Panc1 (cell line): ENCODE results near the gene BCL11B.

ENCODE experiments used
- POLR2AphosphoS5 ChIP-seq: IDR thresholded peaks from 2 replicates; pipeline ENCODE4 v1.6.1; 2012; ENCODE audit warnings: mild to moderate bottlenecking, low read depth, low read length, moderate library complexity
- TF ChIP-seq, protein P1 (sequence below): fragments of 450-650 bp; IDR thresholded peaks from 2 replicates; pipeline ENCODE4 v1.5.1; 2017; ENCODE audit warnings: mild to moderate bottlenecking

DNA sequence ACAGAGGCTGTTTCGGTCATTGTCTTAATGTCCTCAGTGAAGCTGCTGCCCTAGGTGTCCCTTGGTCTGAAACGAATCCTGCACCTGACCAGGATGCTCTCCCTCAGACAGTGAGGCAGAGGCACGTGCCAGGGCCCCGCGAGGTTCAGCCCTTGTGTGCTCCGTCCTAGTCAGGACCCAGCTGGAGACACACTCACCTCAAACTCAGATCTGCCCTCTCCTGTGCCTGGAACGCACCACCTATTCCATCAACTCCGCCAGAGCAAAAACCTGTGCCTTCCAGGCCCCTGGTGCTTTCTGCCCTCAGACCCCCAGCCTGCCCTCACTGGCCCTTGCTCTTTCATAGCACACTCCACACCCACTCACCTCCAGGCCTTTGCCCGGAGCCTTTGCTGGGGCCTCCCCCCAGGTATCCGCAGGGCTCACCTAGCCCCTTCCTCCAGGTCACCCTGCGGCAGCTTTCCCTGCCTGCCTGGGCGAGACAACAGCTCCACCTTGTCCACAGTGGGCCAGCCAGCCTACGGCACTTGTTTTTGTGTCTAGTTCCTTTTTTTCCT is 150.6 kb downstream of the BCL11B start:
- TF ChIP-seq POLR2AphosphoS5: no peak
- TF ChIP-seq, protein P1, sequence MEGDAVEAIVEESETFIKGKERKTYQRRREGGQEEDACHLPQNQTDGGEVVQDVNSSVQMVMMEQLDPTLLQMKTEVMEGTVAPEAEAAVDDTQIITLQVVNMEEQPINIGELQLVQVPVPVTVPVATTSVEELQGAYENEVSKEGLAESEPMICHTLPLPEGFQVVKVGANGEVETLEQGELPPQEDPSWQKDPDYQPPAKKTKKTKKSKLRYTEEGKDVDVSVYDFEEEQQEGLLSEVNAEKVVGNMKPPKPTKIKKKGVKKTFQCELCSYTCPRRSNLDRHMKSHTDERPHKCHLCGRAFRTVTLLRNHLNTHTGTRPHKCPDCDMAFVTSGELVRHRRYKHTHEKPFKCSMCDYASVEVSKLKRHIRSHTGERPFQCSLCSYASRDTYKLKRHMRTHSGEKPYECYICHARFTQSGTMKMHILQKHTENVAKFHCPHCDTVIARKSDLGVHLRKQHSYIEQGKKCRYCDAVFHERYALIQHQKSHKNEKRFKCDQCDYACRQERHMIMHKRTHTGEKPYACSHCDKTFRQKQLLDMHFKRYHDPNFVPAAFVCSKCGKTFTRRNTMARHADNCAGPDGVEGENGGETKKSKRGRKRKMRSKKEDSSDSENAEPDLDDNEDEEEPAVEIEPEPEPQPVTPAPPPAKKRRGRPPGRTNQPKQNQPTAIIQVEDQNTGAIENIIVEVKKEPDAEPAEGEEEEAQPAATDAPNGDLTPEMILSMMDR: no peak
